GM12878 (cell line): ENCODE data around the gene DNAJC17. TPM values are rescaled to one million over a fixed set of nuclear protein-coding genes. Genes with fewer than 3 reads are reported as not detected.

Experiments
- ATF3 ChIP-seq: IDR thresholded peaks from 2 replicates; pipeline ENCODE4 v1.6.1; 2011; ENCODE audit warnings: low read depth, mild to moderate bottlenecking, low read length, moderate library complexity, borderline replicate concordance; ENCODE audit errors: extremely low read depth
- CREB1 ChIP-seq: IDR thresholded peaks from 2 replicates; pipeline ENCODE4 v1.6.1; 2012; ENCODE audit warnings: low read depth, mild to moderate bottlenecking, inconsistent platforms
- CTCF ChIP-seq, 3 experiments: IDR thresholded peaks in 2 of 3; conservative IDR thresholded peaks in 1 of 3; 2 replicates each; pipeline ENCODE4 v1.5.1; 2011; ENCODE audit warnings: low read depth in 3 of 3, low read length in 3 of 3, mild to moderate bottlenecking in 3 of 3, control low read depth in 2 of 3, moderate library complexity in 2 of 3, inconsistent platforms in 1 of 3, mixed read lengths in 1 of 3; ENCODE audit not compliant: control insufficient read depth in 2 of 3, insufficient read depth in 1 of 3; ENCODE audit errors: extremely low read depth in 1 of 3
- EED ChIP-seq: sonication (generic); IDR thresholded peaks from 2 replicates; pipeline ENCODE4 v1.6.1; 2016; ENCODE audit warnings: antibody characterized with exemption, low read depth
- EGR1 ChIP-seq, 2 experiments: IDR thresholded peaks; 1 replicate in 1 of 2; 2 replicates in 1 of 2; pipeline ENCODE4 v1.6.1; 2011 to 2012; ENCODE audit warnings: low read depth in 2 of 2, low read length in 2 of 2, borderline replicate concordance in 1 of 2, mild to moderate bottlenecking in 1 of 2, moderate library complexity in 1 of 2
- ELK1 ChIP-seq: IDR thresholded peaks from 2 replicates; pipeline ENCODE4 v1.6.1; 2012; ENCODE audit warnings: low read depth, low read length, improper control_type of control experiment
- HDAC6 ChIP-seq: fragments of 200-600 bp; sonication (generic); IDR thresholded peaks from one replicate; pipeline ENCODE4 v1.8.0; 2017; ENCODE audit warnings: antibody characterized with exemption; ENCODE audit not compliant: unreplicated experiment
- IKZF1 ChIP-seq: fragments of 450-650 bp; conservative IDR thresholded peaks from 2 replicates; pipeline ENCODE4 v1.6.1; 2017; ENCODE audit warnings: antibody characterized with exemption, mild to moderate bottlenecking
- IRF5 ChIP-seq: fragments of 450-650 bp; IDR thresholded peaks from 2 replicates; pipeline ENCODE4 v1.6.1; 2017; ENCODE audit warnings: borderline replicate concordance
- LARP7 ChIP-seq: fragments of 450-650 bp; IDR thresholded peaks from 2 replicates; pipeline ENCODE4 v1.6.1; 2017; ENCODE audit warnings: mild to moderate bottlenecking
- NBN ChIP-seq: fragments of 450-650 bp; IDR thresholded peaks from 2 replicates; pipeline ENCODE4 v1.6.1; 2016
- PAX5 ChIP-seq: IDR thresholded peaks from 2 replicates; pipeline ENCODE4 v1.6.1; 2011; ENCODE audit warnings: low read depth, low read length, borderline replicate concordance
- PRDM15 ChIP-seq: fragments of 450-650 bp; formaldehyde crosslinking; IDR thresholded peaks from 2 replicates; pipeline ENCODE4 v1.4.0; 2020; ENCODE audit warnings: mild to moderate bottlenecking, moderate library complexity
- RELB ChIP-seq: fragments of 450-650 bp; IDR thresholded peaks from 2 replicates; pipeline ENCODE4 v1.6.1; 2017; ENCODE audit warnings: low read depth, mild to moderate bottlenecking, moderate library complexity
- RUNX3 ChIP-seq: IDR thresholded peaks from 2 replicates; pipeline ENCODE4 v1.6.1; 2012; ENCODE audit warnings: low read length, inconsistent platforms
- SIN3A ChIP-seq: IDR thresholded peaks from 2 replicates; pipeline ENCODE4 v1.6.1; 2012; ENCODE audit warnings: low read depth, low read length, improper control_type of control experiment
- STAT3 ChIP-seq: IDR thresholded peaks from 2 replicates; pipeline ENCODE4 v1.6.1; 2011; ENCODE audit warnings: low read depth, low read length, improper control_type of control experiment
- YY1 ChIP-seq: IDR thresholded peaks from 2 replicates; pipeline ENCODE4 v1.6.1; 2011; ENCODE audit warnings: low read depth, mild to moderate bottlenecking, low read length
- polyA plus RNA-seq, 11 experiments: library from polyadenylated mRNA; depleted of rRNA in 4 of 11; unstranded in 6 of 11; stranded (reverse) in 5 of 11; fragments of >200 nt; fragmentation: Nextera tagmentation in 4 of 11; fragmentation: Illumina TruSeq in 1 of 11; extraction: Ambion mirVana in 4 of 11; extraction: Trizol in 1 of 11; gene quantifications; 1 replicate in 1 of 11; 2 replicates in 10 of 11; pipeline versions ENCODE4 v1.2.1 to v1.2.3, GENCODE V29; 2011 to 2016; ENCODE audit warnings: inconsistent platforms in 2 of 11, missing spikeins in 2 of 11, low read depth in 1 of 11
- total RNA-seq, 4 experiments: library from RNA; depleted of rRNA in 3 of 4; stranded (reverse); fragments of >200 nt in 3 of 4; fragmentation: Illumina TruSeq in 1 of 4; extraction: Trizol in 1 of 4; gene quantifications; 2 replicates each; pipeline versions ENCODE4 v1.2.1 to v1.2.3, GENCODE V29; 2013 to 2021

DNAJC17 gene
- total and polyA plus RNA-seq, 10 of the 15 experiments (the other 5 are each of a cell fraction or from before 2014, with no cell fraction given) = 6.1 to 62.8 (median 45.4) TPM

GRCh38 chr15:40763801-40764628 lies 43.3 kb downstream of the DNAJC17 start, which contains the start of gene GCHFR (continued):
- TF ChIP-seq EGR1 (IDR thresholded peaks at IDR 0.05; ENCODE audit: borderline replicate concordance in 1 of 2, low read depth in 2 of 2, low read length in 2 of 2) (peak in 1 of 2 experiments; percentile 85; a peak in 2 of 3 replicates), ATF3 (no peak), LARP7 (peak; percentile 82; the same call in 1 of the 2 replicates), YY1 (0 out of 2 replicates have a peak, but pooled peaks have one; percentile 4), STAT3 (no peak), CTCF (IDR thresholded peaks at IDR 0.05 in 2 of 3, conservative IDR thresholded peaks at IDR 0.05 in 1 of 3; ENCODE audit: control insufficient read depth in 2 of 3, extremely low read depth in 1 of 3, insufficient read depth in 1 of 3, low read depth in 3 of 3, low read length in 3 of 3) (peak; percentile 19 to 40 (median 40); a peak in 4 of 6 replicates), EED (peak; percentile 67; the same call in 1 of the 2 replicates), IRF5 (no peak), ELK1 (no peak), CREB1 (peak; percentile 69; the same call in 1 of the 2 replicates), SIN3A (peak; percentile 50; the same call in 1 of the 2 replicates), IKZF1 (peak; percentile 80), RUNX3 (peak; percentile 49), PRDM15 (CRISPR knock-in tag) (no peak), NBN (peak; percentile 60; the same call in 1 of the 2 replicates), HDAC6 (peak; percentile 30), PAX5 (peak; percentile 43; the same call in 1 of the 2 replicates), RELB (no peak)
